ENCODE data around the gene NPIPB8. TPM values are rescaled to one million over a fixed set of nuclear protein-coding genes. Genes with fewer than 3 reads are reported as not detected.
"Not testable (repeated sequence)": the region's sequence is repeated elsewhere in the genome, so short reads cannot be mapped to it uniquely, and the experiment has no call there.

Gene NPIPB8
- polyA plus RNA-seq, 3 donors, result not detected

DNA sequence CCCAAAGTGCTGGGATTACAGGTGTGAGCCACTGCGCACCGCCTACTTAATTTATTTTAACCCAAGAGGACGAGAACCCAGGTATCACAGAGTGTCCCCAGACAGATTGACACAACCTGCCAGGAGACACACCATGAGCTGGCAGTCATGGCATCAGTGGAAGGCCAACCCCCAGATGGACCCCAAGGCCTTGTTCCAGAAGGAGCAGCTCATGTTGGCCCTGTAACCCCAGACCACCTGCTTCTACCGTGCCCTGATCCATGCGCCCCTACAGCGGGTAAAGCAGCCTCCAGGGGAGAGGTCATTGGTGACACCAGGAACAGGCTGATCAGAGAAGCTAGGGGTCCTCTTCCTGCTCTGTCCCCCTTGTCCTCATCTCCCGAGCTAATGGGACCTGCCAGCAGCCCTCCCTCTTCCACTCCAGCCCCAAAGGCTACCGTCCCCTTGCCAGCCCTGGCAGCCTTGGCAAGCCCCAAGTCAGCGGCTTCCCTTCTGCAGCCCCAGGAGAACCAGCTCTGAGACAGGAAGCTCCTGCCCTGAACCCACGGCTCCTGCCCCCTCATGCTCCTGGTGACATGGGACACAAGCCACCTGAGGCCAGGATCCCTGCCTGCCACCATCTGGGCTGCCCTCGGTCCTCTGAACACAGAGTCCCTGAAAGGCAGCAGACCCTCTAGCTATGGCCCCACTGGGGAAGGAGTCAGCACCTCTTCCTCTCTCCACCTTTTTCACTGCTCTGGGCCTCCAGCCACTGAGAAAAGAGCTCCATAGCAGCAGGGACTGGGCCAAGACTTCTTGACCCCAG lies 34.3 kb upstream of the NPIPB8 start:
- WGBS, 3 donors, result 70 to 81% (median 76%) methylated on average over 11 of the region's 11 CpGs

DNA sequence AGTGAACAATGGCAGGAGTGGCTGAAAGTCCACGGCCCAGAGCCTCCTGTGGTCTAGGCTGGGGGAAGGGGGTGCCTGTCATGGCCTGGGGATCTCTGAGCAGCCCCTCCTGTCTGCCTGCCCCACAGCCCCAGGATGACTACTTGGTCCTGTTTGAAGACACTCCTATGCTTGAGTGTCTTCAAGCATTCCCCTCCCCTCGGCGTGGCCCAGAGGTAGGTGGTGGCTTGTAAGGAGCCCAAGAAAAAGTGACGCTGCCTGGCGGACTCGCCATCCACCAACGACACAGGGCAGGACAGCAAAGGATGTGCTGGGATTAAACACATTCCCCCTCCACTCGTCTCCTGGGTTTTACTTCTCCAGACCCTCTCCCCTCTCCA lies 33.7 kb upstream of the NPIPB8 start:
- H3K27ac ChIP-seq (ENCODE audit: low read depth, low read length), result no peak overlapping the region
- 74 to 84% (median 75%) methylated on average over 8 of the region's 8 CpGs for WGBS, 3 donors

More for the DNA sequence above, 34.3 kb upstream of the NPIPB8 start:
- H3K27ac ChIP-seq (ENCODE audit: low read depth, low read length), result no peak overlapping the region

DNA sequence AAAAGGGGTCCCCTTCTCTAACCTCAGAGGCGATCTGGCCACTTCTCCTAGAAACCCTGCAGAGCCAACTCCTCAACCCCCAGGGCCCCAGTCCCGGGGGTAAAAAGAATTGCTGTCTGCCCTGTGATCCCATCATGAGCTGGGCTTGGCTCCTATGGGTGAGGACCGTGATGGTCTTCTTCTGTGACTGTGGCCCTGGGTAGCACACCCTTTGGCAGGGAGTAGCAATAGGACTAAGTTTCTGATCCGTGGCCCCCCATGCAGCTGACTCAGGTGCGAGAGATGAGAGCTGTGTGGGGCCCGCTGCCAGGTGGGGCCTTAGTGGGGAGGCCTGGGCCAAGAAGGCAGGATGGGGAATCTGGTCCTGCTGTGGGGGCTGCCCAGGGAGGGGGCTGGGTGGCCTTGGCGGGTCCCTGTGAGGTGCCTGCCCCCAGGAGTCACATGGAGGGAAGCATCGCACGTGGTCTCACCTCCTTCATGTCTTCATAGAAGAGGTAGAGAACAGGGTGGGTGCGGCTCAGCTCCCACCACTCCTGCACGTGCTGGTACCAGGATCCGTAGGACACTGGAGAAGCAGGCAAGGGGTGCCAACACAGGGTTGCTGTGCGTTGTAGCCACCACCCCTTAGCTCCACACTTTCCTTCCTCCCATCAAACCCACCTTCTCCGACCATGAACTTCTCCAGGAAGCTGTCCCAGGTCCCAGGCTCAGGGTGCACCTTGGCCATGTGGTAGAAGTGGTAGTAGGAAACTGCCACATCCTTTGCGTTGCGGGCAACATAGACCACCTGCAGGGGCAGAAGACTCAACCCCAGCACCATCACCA lies 31.4 kb upstream of the NPIPB8 start:
- WGBS, 3 donors, result 86 to 91% (median 90%) methylated on average over 16 of the region's 16 CpGs
- no peak overlapping the region for H3K27ac ChIP-seq (ENCODE audit: low read depth, low read length)

DNA sequence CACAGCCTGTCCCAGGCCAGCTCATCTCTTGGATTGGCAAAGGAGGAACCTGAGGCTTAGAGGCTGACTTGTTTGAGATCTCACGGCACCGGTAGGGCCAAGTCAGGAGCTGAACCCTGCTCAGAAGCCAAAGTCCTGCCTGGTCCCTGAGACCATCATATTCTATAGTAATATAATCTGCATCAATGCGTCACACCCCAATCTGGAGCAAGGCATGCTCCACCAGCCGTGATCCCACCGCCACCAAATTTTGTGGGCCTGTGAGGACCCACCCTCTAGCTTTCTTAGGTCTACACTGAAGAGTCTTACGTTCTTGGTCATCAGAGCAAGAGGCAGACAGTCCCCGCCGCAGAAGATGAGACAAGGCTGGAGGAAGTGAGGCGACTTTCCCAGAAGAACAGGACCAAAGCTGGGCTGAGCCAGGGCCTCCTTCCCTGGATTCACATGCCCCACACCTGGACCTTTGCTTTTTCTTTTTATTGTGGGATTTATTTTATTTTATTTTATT lies 30.7 kb upstream of the NPIPB8 start:
- WGBS, 3 donors, result 94 to 98% (median 96%) methylated on average over 9 of the region's 9 CpGs
- no peak overlapping the region for H3K27ac ChIP-seq (ENCODE audit: low read depth, low read length)

DNA sequence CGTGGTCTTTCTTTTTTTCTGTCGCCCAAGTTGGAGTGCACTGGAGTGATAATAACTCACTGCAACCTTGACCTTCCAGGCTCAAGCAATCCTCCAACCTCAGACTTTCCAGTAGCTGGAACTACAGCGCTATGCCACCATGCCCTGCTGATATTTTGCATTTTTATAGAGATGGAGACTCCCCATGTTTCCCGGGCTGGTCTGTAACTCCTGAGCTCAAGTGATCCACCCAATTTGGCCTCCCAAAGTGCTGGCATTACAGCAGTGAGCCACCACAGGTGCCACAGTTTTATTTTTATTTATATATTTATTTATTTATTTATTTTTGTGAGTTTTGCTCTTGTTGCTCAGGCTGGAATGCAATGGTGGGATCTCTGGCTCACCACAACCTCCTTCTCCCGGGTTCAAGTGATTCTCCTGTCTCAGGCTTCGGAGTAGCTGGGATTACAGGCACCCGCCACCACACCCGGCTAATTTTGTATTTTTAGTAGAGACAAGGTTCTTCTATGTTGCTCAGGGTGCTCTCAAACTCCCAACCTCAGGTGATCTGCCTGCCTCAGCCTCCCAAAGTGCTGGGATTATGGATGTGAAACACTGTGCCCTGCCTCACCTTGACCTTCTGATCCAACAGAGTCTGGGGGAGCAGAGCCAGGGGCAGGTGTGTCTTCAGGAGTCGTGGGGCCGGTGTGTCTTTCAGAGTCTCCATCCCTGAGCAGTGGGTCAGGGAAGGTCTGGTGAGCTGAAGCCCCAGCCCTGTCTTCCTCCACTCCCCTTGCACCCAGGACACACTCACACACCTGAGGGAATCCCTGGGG lies 30.0 kb upstream of the NPIPB8 start:
- 92 to 96% (median 94%) methylated on average over 10 of the region's 10 CpGs for WGBS, 3 donors
- H3K27ac ChIP-seq (ENCODE audit: low read depth, low read length), result not testable (repeated sequence)

DNA sequence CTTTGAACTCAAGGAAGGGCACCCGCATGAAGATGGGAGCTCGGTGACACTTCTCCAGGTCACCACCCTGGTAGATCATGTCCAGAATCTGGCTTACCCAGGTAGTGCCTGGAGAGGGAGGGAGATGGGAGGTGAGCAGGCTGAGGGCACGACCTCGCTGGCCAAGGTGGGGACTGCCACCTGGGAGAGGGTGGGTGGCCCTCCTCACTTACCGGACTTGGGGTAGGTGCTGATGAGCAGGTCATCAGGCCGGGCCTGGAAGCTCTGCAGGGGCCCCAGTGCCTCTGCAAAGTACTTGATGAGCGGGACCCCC lies 29.4 kb upstream of the NPIPB8 start:
- 84 to 98% (median 93%) methylated on average over 4 to 6 of the region's 7 CpGs for WGBS, 3 donors
- H3K27ac ChIP-seq (ENCODE audit: low read depth, low read length), result not testable (repeated sequence)

DNA sequence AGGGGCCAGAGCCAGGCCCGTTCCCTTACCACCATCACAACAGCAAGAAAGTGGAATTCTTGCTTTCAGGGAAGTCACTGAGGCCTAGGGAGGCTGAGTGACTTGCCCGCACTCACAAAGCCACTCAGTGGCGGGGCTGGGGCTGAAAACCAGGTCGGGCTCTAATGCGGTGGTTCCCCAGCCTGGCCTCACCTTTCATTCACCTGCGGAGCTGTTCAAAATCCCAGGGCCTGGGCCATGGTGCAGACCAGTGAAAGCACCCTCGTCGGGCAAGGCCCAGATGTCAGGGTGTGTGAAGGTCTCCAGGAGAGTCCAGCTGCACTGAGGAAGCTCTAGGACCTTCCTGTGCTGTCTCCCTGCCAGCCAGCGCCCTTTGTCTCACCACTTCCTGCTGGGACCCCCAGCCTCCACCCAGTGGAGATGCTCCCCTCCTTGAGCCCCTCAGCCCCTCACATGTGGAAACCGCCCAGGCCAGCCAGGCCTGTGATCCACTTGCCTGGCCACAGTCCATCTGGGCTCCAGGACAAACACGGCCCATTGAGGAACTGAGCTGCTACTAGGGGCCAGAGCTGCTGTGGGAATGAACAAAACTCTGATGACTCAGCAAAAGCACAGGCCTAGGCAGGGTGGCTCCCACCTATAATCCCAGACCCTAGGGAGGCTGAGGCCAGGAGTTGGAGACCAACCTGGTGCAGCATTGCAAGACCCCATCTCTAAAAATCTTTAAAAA lies 28.8 kb upstream of the NPIPB8 start:
- 60 to 71% (median 69%) methylated on average over 10 of the region's 11 CpGs for WGBS, 3 donors
- not testable (repeated sequence) for H3K27ac ChIP-seq (ENCODE audit: low read depth, low read length)

DNA sequence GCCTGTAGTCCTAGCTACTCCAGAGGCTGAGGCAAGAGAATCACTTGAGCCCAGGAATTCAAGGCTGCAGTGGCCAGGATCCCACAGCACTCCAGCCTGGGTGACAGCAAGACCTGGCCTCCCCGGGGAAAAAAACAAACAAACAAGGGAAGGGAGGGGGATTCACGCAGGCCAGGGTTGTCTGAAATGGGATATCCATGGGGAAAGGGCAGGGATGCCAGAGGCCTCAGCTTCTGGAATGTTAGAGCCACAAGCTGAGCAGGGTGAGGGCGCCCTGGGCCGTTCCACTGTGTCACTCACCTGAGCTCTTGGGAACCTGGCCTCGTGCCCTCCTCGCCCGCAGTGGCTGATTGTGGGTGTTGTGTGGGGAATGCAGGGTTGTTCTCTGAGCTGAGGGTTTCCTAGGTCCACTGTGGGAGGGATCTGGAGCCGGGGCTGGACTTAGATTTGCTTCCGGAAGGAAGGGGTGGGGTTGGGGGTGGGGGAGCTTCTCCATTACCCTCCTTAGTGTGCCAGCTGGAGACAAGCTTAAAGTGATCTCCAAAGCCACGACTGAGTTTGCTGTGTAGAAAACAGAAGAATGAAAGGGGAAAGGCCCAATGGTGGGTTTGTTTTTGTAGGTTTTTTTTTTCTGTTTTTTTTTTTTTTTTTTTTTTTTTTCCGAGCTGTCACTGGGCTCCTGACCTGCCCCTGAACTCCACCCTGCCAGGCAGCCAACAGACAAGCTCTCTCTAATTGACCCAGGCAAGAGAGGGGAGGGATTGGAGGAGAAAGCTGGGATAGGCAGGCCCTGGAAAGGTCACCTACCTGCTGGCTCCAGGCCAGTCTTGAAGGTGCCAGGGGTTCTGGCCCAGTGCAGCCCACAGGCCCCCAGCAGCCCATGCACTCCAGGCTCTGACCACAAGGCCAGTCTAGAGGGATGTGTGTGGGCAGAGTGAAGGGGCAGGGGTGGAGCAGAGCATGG lies 28.0 kb upstream of the NPIPB8 start, which contains the start of gene SULT1A1:
Gene SULT1A1 (minus strand): TSS at position 414 of the 964 bp plus-strand sequence. CDS start 1,189 bp downstream, outside the sequence.
- WGBS, 3 donors, result 19 to 27% (median 24%) methylated on average over 11 of the region's 11 CpGs
- H3K27ac ChIP-seq (ENCODE audit: low read depth, low read length), result no peak within 1 kb of the TSS

DNA sequence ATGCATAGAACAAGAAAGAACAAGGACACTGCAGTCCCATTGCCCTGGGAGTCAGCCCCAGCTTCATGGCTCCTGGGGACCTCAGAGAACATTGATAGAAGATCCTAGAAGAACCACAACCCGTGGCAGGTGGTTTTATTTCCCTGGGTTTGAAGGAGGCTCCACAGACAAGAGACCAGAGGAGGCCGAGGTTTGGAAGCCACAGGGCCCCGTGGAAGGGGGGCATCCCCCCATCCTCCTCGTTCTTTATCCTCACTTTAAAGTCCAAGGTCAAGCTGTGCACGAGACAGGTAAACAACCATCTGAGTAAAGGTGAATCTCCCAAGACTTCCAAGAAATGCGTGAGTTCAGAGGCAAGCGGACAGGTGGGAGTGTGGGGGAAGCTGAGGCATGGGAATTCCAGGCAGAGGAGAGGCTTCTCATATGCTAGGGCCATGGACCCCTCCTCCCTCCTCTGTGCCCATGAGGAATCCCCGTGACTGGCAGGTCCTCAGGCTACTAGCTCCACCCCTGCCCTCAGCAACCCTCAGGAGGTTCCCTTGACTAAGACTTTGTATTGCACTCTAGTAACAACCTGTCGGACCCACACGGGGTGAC lies 27.2 kb upstream of the NPIPB8 start:
- no peak overlapping the region for H3K27ac ChIP-seq (ENCODE audit: low read depth, low read length)
- 42 to 77% (median 75%) methylated on average over 10 of the region's 10 CpGs for WGBS, 3 donors

DNA sequence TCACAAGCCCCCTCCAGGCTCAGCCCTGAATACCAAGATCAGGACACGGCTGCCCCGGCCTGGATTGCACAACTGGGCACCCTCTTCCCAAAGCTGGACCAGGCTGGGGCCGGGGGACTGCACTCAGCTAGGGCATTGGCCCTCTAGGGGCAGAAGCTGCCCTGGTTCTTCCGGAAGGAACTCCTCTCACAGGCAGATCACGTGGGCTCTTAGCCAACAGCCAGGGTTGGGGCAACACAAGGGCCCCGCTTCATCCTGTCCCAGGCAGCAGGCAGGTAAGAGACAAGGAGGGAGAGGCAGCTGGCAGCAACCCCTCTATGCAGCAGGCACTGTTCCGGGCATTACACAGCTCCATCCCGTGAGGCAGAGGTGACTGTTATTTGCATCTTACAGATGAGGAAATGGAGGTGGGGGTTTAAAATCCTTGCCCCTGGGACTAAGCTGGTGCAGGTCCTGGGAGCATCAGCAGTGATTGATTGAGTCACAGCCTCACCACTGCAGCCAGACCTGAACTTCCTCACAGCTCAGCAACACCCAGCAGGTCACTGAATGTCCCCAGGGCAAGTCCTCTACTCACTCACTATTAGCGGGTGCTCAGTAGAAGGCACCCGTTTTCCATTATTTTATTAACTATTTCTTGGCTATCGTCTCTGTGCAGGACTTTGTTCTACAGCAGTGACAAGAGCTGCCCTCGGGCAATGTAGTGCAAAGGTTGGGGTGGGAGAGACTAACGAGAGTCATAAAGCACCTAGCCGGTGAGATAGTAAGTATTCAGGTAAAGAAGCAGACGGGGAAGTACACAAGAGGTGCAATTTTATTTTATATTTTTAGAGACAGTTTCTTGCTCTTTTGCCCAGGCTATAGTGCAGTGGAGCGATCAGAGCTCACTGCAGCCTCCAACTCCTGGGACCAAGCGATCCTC lies 25.2 kb upstream of the NPIPB8 start:
- no CpG with 5 or more reads among the region's 17 CpGs for WGBS, 3 donors
- H3K27ac ChIP-seq (ENCODE audit: low read depth, low read length), result not testable (repeated sequence)

DNA sequence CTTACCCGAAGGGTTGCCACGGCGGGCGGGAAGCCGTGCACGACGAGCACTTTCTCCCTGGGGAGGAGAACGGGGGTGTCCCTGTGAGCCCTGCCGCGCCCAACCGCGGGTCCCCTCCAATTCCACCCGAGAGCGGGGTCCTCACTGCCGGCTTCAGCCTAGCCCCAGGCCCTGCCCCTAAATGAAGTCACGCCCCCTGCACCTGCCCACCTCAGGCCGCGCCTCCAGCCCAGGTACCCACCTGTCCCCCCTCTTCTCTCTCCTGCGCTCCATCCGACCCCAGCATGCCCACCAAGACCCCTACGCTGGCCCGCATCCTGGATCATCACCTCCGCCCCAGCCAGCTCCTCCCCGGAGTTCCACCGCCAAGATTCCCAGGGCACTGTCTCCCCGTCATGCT lies 24.0 kb upstream of the NPIPB8 start:
- 16 to 50% (median 49%) methylated on average over 1 to 7 of the region's 26 CpGs for WGBS, 3 donors
- not testable (repeated sequence) for H3K27ac ChIP-seq (ENCODE audit: low read depth, low read length)

DNA sequence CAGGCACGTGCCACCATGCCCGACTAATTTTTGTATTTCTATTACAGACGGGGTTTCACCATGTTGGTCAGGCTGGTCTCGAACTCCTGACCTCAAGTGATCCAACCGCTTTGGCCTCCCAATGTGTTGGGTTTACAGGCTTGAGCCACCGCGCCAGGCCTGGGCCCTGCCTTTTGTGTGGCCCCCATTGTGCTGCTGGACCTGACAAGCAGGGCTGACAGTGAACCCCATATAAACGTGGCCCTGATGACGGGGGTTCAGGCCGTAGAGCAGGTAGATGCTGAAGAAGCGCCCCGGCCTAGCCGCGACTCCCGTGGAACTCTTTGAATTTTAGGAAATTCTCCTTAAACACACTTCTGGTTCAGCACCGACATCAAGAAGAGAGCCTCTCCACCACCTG lies 23.3 kb upstream of the NPIPB8 start:
- not testable (repeated sequence) for H3K27ac ChIP-seq (ENCODE audit: low read depth, low read length)
- WGBS, 3 donors, result 78% methylated on average over 6 to 13 of the region's 16 CpGs

DNA sequence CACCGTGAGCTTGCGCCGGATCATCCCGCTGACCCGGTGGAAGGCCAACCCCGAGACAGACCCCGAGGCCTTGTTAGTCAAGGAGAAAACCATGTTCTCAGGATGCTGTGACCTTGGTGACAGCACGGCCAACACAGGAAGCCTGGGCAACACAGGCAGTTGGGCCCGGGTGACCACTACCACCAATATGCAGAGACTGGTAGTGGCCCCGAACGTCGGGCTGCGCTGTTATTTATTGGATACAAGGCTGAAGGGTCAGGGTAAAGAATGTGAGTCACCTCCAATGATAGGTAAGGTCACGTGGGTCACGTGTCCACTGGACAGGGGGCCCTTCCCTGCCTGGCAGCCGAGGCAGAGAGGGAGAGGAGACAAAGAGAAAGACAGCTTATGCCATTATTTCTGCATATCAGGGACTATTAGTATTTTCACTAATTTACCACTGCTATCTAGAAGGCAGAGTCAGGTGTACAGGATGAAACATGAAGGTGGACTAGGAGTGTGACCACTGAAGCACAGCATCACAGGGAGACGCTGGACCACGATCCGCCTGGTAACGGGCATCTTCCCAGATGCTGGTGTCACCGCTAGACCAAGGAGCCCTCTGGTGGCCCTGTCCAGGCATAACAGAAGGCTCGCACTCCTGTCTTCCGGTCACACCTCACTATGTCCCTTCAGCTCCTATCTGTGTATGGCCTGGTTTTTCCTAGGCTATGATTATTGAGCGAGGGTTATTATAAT lies 22.2 kb upstream of the NPIPB8 start:
- H3K27ac ChIP-seq (ENCODE audit: low read depth, low read length), result not testable (repeated sequence)
- WGBS, 3 donors, result 45 to 56% (median 50%) methylated on average over 16 to 17 of the region's 24 CpGs

DNA sequence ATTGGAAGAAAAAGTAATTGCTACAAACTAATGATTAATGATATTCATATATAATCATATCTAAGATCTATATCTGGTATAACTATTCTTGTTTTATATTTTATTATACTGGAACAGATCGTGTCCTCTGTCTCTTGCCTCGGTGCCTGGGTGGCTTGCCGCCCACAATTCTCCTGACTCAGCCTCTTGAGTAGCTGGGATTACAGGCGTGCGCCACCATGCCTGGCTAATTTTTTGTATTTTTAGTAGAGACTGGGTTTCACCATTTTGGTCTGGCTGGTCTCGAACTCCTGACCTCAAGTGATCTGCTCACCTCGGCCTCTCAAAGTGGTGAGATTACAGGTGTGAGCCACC lies 21.7 kb upstream of the NPIPB8 start:
- H3K27ac ChIP-seq (ENCODE audit: low read depth, low read length), result not testable (repeated sequence)
- WGBS, 3 donors, result 74 to 84% (median 83%) methylated on average over 7 of the region's 7 CpGs

DNA sequence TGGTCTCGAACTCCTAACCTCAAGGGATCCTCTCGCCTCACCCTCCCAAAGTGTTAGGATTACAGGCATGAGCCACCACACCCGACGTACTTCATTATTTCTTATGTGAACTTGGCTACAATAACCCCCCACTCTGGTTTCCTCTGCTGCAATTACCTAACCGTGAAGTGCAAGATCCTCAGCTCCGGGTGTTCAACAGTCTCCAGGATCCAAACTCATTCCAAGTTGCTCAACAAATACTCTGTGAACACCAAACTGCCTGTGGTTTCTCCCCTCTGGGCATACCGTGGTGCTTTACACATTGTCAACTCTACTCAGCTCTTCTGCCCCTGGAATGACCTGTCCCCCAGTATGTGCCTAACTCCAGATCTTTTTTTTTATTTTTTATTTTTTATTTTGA lies 21.2 kb upstream of the NPIPB8 start:
- WGBS, 3 donors, result 42 to 83% (median 51%) methylated on average over 7 of the region's 7 CpGs
- H3K27ac ChIP-seq (ENCODE audit: low read depth, low read length), result no peak overlapping the region
